SW 1271 (cell line): Measurements from ENCODE around the gene CEP57L1.
A peak's percentile ranks its signal among the peaks of the same experiment; 100 is the strongest.
"Not testable (repeated sequence)": the region's sequence is repeated elsewhere in the genome, so short reads cannot be mapped to it uniquely, and the experiment has no call there.

Source experiments
- DNase-seq, 2 experiments: peaks; one replicate each; lab custom pipeline; 2025; lab: John Stamatoyannopoulos, UW

The CEP57L1 gene

GRCh38 chr6:109170333-109170732, 75.0 kb downstream of the CEP57L1 start:
- no peak for DNase-seq

DNA sequence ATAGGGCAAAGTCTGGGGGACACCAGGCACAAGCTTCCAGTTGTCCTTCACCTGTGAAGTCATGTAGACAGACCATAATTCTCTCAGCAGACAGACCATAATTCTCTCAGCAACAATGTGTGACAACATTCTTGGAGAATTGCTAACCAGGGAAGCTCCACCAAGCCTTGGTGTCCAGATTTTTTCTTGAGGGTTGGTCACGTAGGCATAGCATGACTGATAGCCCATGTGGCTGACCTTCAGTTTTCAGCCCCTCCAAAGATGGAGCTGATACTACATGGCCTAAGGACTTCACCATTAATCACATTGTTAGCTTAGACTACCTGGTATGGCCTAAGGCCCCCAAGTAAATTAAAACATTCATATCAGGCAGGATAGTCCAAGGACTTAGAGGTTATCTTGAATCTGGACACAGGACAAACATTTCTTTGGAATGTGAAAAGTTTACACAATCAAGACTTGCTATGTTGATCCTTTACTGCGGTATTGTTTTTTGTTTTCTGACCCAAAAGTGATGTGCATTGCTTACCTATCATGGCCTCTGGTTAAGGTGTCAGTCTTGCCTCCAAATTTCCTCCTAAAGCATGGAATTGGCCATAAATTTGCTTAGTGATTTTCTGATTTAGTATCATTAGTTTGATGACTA, 76.9 kb downstream of the CEP57L1 start:
- DNase-seq = no peak

- no peak for DNase-seq
Measured at GRCh38 chr6:109174916-109175315, 79.6 kb downstream of the CEP57L1 start.

DNA sequence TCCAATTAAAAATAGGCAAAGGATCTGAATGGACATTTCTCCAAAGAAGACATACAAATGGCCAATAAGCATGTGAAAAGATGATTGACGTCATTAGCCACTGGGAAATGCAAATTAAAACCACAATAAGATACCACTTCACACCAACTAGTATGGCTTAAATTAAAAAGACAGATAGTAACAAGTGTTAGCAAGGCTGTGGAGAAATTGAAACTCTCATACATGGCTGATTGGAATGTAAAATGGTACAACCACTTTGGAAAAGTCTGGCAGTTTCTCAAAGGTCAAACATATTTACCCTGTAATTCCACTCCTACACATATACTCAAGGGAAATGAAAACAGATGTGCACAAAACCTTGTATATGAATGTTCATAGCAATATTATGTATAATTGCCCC, 83.6 kb downstream of the CEP57L1 start:
- no peak for DNase-seq

DNA sequence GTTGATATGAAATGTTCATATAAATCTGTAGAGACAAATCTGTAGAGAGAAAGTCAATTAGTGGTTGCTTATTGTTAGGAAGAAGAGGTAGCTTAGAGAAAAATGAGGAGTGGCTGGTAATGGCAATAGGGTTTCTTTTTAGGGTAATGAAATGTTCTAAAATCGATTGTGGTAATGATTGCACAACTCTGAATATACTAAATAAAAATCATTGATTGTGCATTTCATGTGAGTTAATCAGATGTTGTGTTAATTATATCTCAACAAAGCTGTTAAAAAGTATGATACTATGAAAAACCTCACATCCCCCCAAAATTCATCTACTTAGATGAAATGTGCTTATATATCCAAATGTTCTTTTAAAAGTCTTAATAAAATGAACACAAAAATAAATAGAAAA, 84.2 kb downstream of the CEP57L1 start:
- DNase-seq = no peak

GRCh38 chr6:109182578-109182977, 87.3 kb downstream of the CEP57L1 start:
- DNase-seq = no peak

GRCh38 chr6:109183109-109183650, 87.9 kb downstream of the CEP57L1 start:
- no peak for DNase-seq

DNA sequence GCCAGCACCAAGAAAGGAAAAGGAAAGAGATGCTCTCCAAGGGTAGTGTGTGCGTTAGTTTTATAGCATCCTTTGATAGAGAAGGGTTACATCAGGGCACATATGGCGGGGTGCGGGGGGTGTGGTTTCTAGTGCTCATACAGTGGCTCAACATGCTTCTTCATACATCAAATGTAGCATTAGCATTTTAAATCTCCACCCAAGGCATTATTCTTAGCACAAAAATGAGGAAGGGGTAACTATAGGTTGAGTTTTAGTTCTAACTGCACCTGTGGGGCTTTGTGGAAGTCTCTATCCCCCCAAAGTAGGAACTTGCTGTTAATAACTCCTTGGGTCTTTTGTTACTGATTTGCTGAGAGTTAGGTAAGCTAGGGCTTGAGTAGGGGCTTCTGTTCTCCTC, 89.3 kb downstream of the CEP57L1 start:
- DNase-seq = no peak

DNA sequence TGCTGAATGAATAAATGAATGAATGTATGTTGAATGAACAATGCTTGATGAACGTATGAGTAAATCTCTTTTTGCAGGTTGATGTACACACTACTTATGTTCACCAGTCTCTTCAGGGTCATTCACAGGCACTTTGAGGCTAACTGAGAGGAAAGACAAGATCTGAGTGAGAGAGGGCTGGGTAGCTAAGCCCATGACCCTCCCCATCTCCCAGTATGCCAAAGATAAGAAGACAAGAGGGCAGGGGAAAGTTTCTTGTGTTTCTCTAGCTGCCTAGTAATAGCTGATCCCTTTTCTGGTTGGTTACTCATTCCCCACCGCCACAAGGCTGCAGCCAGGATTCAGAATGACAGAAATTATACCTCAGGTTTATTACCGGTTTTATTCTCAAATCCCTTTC, 90.7 kb downstream of the CEP57L1 start:
- DNase-seq = no peak

DNA sequence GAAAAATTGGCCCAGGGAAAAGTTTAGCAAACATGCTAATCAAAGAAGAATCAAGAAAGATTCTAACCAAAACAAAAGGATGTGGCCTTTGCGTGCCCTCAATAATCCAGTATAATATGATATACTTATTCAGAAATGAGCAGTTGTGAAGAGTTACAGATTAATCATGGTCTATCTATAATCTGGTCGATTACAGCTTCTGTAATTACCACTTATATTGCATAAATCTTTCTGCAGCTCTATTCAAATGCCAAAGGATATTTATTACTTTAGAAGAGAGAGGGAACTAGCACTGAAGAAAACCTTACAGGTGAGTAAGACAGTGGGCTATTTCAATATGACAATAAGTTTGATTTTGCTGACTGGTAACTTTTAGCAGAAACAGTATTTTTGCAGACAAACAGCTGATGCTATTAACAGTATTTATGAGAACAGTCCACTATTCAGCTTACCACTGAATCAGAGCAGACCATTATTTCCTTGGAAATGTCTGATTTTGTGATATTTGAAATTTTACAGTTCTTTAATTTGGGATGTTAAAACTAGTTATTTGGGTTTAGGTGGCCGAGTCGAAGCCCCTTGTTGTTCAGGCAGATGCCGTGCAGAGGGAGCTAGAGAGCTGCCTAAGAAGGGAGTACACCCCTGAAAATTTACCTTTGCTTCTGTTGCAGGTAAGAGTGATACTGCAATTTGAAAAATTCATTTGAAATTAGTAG, 92.2 kb downstream of the CEP57L1 start:
- peak in 1 of 2 experiments; percentile 43 for DNase-seq

DNA sequence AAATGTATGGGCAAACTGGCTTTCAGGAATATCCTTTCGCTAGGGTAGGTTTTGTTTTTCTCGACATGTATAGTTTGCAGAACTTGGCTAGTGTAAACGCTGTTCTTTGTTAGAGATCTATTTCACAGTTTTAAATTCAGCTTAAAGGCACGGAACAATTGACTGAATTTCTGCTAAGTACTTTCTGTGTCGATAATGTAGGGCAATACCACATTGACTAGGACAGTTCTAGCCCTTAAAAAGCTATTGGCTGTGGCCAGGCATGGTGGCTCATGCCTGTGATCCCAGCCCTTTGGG, 92.8 kb downstream of the CEP57L1 start:
- DNase-seq = no peak

DNA sequence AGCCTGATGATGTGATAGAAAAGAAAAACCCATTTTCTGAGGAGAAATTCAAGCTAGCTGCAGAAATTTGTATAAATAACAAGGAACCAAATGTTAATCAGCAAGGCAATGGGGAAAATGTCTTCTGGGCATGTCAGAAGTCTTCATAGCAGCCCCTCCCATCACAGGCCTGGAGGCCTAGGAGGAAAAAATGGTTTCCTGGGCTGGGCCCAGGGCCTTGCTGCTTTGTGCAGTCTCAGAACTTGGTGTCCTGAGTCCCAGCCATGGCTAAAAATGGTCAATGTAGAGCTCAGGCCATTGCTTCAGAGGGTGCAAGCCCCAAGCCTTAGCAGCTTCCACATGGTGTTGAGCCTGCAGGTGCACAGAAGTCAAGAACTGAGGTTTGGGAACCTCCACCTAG, 96.1 kb downstream of the CEP57L1 start:
- DNase-seq = not testable (repeated sequence)

DNA sequence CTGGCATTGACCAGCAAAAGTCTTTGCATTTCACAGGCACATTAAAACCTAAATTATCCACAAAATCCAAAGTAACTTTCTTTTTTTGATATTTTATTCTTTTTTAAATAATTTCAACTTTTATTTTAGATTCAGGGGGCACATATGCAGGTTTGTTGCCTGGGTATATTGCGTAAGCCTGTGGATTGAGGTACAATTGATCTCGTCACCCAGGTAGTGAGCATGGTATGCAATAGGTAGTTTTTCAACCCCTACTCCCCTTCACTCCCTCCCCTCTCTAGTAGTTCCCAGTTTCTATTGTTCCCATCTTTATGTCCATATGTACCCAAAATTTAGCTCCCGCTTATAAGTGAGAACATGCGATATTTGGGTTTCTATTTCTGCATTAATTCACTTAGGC, 97.6 kb downstream of the CEP57L1 start:
- DNase-seq = no peak

- DNase-seq = no peak
Measured at GRCh38 chr6:109194880-109195279, 99.6 kb downstream of the CEP57L1 start.

DNA sequence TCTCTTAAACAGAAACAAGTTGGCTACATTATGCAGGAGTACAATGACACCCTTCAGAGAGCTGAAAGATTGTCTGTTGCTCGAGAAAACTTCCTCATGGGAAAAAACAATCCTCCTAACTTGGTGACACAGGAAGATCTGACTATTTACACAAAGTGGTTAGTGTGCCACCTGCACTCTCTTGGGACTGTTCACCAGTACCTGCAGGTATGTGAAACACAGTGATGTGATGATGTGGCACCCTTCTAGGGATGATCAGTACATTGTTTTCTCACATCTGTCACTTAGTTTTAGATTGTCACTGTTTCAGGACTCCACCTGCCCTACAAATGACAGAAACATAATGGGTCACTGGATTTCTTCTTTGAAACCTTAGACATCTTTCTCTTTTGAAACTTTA, 101.8 kb downstream of the CEP57L1 start:
- DNase-seq = no peak

- DNase-seq = no peak
Measured at GRCh38 chr6:109202409-109203264, 107.3 kb downstream of the CEP57L1 start.

DNA sequence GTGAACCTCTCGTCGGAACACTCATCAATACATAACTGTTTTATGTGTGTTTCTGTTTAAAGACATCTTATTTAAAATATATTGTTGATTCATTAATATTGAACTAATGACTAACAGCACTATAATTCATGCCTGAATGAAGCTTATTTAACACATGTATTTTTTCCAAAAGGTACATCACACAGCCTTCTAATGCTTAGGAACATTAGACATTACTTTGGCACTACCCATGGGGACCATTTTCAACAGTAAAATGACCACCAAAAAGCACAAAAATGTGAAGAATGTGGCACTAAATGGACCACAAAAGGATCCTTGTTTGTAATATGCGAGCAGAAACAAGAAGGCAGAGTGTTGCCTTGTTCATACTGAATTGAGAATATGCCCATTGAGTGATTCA, 109.2 kb downstream of the CEP57L1 start:
- DNase-seq = no peak

DNA sequence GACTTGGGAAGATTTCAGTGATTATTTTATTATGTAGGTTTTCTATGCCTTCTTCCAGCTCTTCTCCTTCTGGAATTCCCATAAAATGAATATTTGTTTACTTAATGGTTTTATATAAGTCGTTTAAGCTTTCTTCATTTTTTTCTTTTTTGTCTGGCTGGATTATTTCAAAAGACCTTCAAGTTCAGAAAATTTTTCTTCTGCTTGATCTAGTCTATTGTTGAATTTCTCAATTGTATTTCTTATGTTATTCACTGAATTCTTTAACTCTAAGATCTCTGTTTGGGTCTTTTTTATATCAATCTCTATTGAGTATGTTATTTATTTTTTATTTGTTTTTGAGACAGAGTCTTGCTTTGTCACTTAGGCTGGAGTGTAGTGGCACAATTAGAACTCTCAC, 117.4 kb downstream of the CEP57L1 start:
- no peak for DNase-seq
